HepG2 (cell line): ENCODE measurements around the gene NKD1. TPM values are rescaled to one million over a fixed set of nuclear protein-coding genes. Genes with fewer than 3 reads are reported as not detected.

Experiments
- BHLHE40 ChIP-seq: IDR thresholded peaks from 2 replicates; pipeline ENCODE4 v1.6.1; 2011; ENCODE audit warnings: low read length, improper control_type of control experiment
- BRCA1 ChIP-seq: sonication (generic); formaldehyde crosslinking; IDR thresholded peaks from 2 replicates; pipeline ENCODE4 v1.4.0; 2020; ENCODE audit warnings: missing genetic modification reagents
- CCAR2 ChIP-seq: fragments of 200-400 bp; formaldehyde crosslinking; optimal IDR thresholded peaks from 2 replicates; pipeline ENCODE3; 2018; ENCODE audit warnings: low read depth, mild to moderate bottlenecking, low read length, moderate library complexity
- CHCHD3 ChIP-seq: sonication (generic); formaldehyde crosslinking; IDR thresholded peaks from 2 replicates; pipeline ENCODE4 v1.8.0; 2022; ENCODE audit warnings: mild to moderate bottlenecking, missing genetic modification reagents, moderate library complexity
- EEA1 ChIP-seq: sonication (generic); formaldehyde crosslinking; IDR thresholded peaks from 2 replicates; pipeline ENCODE4 v1.5.1; 2020; ENCODE audit warnings: mild to moderate bottlenecking, missing genetic modification reagents, borderline replicate concordance
- ELF1 ChIP-seq: sonication (generic); formaldehyde crosslinking; IDR thresholded peaks from 2 replicates; pipeline ENCODE4 v1.4.0; 2020; ENCODE audit warnings: missing genetic modification reagents
- ELF3 ChIP-seq: IDR thresholded peaks from 2 replicates; pipeline ENCODE4 v1.6.1; 2016; ENCODE audit warnings: missing genetic modification reagents, missing compliant biosample characterization
- FOSL2 ChIP-seq: sonication (generic); formaldehyde crosslinking; IDR thresholded peaks from 2 replicates; pipeline ENCODE4 v1.4.0; 2020; ENCODE audit warnings: missing genetic modification reagents
- FOXA3 ChIP-seq: IDR thresholded peaks from 2 replicates; pipeline ENCODE4 v1.6.1; 2016; ENCODE audit warnings: missing genetic modification reagents, missing compliant biosample characterization
- HIVEP1 ChIP-seq: sonication (generic); formaldehyde crosslinking; IDR thresholded peaks from 2 replicates; pipeline ENCODE4 v1.4.0; 2020; ENCODE audit warnings: mild to moderate bottlenecking, missing genetic modification reagents
- RBAK ChIP-seq: sonication (generic); formaldehyde crosslinking; IDR thresholded peaks from 2 replicates; pipeline ENCODE4 v1.5.1; 2020; ENCODE audit warnings: mild to moderate bottlenecking, missing genetic modification reagents
- REPIN1 ChIP-seq: sonication (generic); formaldehyde crosslinking; IDR thresholded peaks from 2 replicates; pipeline ENCODE4 v1.8.0; 2022; ENCODE audit warnings: missing genetic modification reagents, low read depth, mild to moderate bottlenecking, borderline replicate concordance
- RFXANK ChIP-seq: IDR thresholded peaks from 2 replicates; pipeline ENCODE4 v1.6.1; 2016
- RORA ChIP-seq: sonication (generic); formaldehyde crosslinking; IDR thresholded peaks from 2 replicates; pipeline ENCODE4 v1.5.0; 2020; ENCODE audit warnings: mild to moderate bottlenecking, missing genetic modification reagents, moderate library complexity
- SMAD3 ChIP-seq: sonication (generic); formaldehyde crosslinking; IDR thresholded peaks from 2 replicates; pipeline ENCODE4 v1.4.0; 2020; ENCODE audit warnings: missing genetic modification reagents
- SSRP1 ChIP-seq: IDR thresholded peaks from 2 replicates; pipeline ENCODE4 v1.6.1; 2016; ENCODE audit warnings: control low read depth
- STAT6 ChIP-seq: sonication (generic); formaldehyde crosslinking; IDR thresholded peaks from 2 replicates; pipeline ENCODE4 v1.4.0; 2020; ENCODE audit warnings: missing genetic modification reagents, mild to moderate bottlenecking, borderline replicate concordance
- SUZ12 ChIP-seq: fragments of 150-350 bp; IDR thresholded peaks from 2 replicates; pipeline ENCODE4 v1.6.1; 2014; ENCODE audit warnings: low read depth, low read length
- ZFP37 ChIP-seq: sonication (generic); formaldehyde crosslinking; IDR thresholded peaks from 2 replicates; pipeline ENCODE4 v1.4.0; 2020; ENCODE audit warnings: missing genetic modification reagents, borderline replicate concordance
- ZNF530 ChIP-seq: sonication (generic); formaldehyde crosslinking; IDR thresholded peaks from 2 replicates; pipeline ENCODE4 v1.5.0; 2020; ENCODE audit warnings: low read depth, mild to moderate bottlenecking, missing genetic modification reagents
- ZNF7 ChIP-seq: IDR thresholded peaks from 2 replicates; pipeline ENCODE4 v1.6.1; 2016; ENCODE audit warnings: missing biosample characterization, missing genetic modification reagents
- ZNF883 ChIP-seq: sonication (generic); formaldehyde crosslinking; IDR thresholded peaks from 2 replicates; pipeline ENCODE4 v1.5.1; 2020; ENCODE audit warnings: mild to moderate bottlenecking, missing genetic modification reagents; ENCODE audit errors: not compliant biosample characterization
- ZSCAN25 ChIP-seq: sonication (generic); formaldehyde crosslinking; IDR thresholded peaks from 2 replicates; pipeline ENCODE4 v1.8.0; 2022; ENCODE audit warnings: mild to moderate bottlenecking, missing genetic modification reagents
- polyA plus RNA-seq, 8 experiments: library from polyadenylated mRNA; depleted of rRNA in 3 of 8; stranded (reverse) in 7 of 8; unstranded in 1 of 8; fragments of >200 nt; fragmentation: Illumina TruSeq in 4 of 8; extraction: Trizol in 4 of 8; gene quantifications; 2 replicates each; pipeline versions ENCODE4 v1.2.1 to v1.2.3, GENCODE V29; 2011 to 2016; ENCODE audit warnings: low read depth in 4 of 8, missing spikeins in 1 of 8, mixed read lengths in 1 of 8; ENCODE audit not compliant: insufficient read depth in 1 of 8
- total RNA-seq, 5 experiments: library from RNA; depleted of rRNA; stranded (reverse); fragments of >200 nt; fragmentation: Illumina TruSeq; extraction: Trizol; gene quantifications; 2 replicates each; pipeline ENCODE4 v1.2.3, GENCODE V29; 2016; ENCODE audit warnings: low read depth in 1 of 5
- TF ChIP-seq, protein P1 (sequence below): sonication (generic); formaldehyde crosslinking; IDR thresholded peaks from 2 replicates; pipeline ENCODE4 v1.5.1; 2020; ENCODE audit warnings: mild to moderate bottlenecking, missing genetic modification reagents
- TF ChIP-seq, protein P2 (sequence below): IDR thresholded peaks from 2 replicates; pipeline ENCODE4 v1.6.1; 2016; ENCODE audit warnings: missing biosample characterization, missing genetic modification reagents, low read depth

NKD1 gene
- total and polyA plus RNA-seq, 2 of the 13 experiments (the other 11 are each of a cell fraction or from before 2014, with no cell fraction given), result 70.4 to 121 TPM

DNA sequence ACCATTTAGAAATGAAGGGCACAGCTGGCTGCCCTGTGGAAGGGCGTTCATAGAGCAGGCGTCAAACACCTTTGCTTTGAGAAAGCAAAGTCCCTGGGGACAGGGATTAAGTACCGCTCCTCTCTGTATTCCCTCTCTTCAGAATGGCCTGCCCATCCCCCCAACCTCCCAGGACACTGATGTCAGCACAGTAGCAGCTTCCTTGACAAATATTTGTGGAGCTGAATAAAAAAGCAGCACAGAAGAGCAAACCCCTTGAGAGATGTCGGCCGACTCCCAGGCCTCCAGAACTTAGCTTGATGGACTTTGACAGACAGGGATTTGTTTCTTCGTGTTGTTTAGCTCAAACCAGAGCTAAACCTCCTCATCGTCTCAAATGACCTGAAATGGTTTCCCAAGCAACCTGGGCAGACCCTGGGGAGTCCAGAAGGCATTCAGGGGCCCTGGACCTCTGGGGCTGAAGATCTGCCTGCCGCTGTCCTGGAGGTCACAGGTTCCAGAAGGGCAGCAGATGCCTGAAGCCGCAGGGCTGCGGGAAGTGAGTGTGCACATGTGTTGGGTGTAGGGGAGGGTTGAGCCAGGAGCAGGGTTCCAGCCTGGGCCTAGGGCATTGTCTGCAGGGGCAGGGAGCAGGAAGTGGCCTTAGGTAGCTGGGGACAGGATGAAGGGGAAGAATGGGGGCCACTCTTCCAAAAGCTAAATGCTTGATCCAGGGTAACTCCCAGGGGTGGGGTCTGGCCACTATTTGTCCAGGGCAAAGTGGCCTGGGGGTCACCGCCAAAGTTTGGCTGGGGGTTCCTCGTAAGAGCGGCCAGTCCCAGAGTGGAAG, 42.3 kb upstream of the NKD1 start (continued):
- TF ChIP-seq, protein P1, sequence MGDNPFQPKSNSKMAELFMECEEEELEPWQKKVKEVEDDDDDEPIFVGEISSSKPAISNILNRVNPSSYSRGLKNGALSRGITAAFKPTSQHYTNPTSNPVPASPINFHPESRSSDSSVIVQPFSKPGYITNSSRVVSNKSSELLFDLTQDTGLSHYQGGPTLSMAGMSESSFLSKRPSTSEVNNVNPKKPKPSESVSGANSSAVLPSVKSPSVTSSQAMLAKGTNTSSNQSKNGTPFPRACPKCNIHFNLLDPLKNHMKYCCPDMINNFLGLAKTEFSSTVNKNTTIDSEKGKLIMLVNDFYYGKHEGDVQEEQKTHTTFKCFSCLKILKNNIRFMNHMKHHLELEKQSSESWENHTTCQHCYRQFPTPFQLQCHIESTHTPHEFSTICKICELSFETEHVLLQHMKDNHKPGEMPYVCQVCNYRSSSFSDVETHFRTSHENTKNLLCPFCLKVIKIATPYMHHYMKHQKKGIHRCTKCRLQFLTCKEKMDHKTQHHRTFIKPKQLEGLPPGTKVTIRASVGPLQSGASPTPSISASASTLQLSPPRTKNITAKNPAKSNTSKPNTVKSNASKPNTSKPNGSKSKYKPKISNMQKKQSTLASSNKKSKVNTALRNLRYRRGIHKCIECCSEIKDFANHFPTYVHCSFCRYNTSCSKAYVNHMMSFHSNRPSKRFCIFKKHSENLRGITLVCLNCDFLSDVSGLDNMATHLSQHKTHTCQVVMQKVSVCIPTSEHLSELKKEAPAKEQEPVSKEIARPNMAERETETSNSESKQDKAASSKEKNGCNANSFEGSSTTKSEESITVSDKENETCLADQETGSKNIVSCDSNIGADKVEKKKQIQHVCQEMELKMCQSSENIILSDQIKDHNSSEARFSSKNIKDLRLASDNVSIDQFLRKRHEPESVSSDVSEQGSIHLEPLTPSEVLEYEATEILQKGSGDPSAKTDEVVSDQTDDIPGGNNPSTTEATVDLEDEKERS (CRISPR knock-in tag), result no peak
- TF ChIP-seq SMAD3 (CRISPR knock-in tag) (peak; percentile 66; the same call in 1 of the 2 replicates), CHCHD3 (no peak), ZNF530 (CRISPR knock-in tag) (no peak), FOXA3 (CRISPR knock-in tag) (peak; percentile 50), EEA1 (CRISPR knock-in tag) (no peak; the same call in 1 of the 2 replicates), SSRP1 (CRISPR knock-in tag) (no peak), RBAK (CRISPR knock-in tag) (no peak), BHLHE40 (no peak), CCAR2 (no peak), SUZ12 (no peak), ZFP37 (CRISPR knock-in tag) (no peak), RFXANK (0 out of 2 replicates have a peak, but pooled peaks have one; percentile 37), ELF1 (CRISPR knock-in tag) (0 out of 2 replicates have a peak, but pooled peaks have one; percentile 35), STAT6 (CRISPR knock-in tag) (no peak), BRCA1 (CRISPR knock-in tag) (0 out of 2 replicates have a peak, but pooled peaks have one; percentile 30), ZNF7 (peak; percentile 62; the same call in 1 of the 2 replicates), ELF3 (peak; percentile 58), RORA (CRISPR knock-in tag) (no peak), REPIN1 (CRISPR knock-in tag) (0 out of 2 replicates have a peak, but pooled peaks have one; percentile 39), ZNF883 (CRISPR knock-in tag) (peak; percentile 17), FOSL2 (CRISPR knock-in tag) (peak; percentile 50), HIVEP1 (CRISPR knock-in tag) (no peak), ZSCAN25 (CRISPR knock-in tag) (peak; percentile 95)
- TF ChIP-seq, protein P2, sequence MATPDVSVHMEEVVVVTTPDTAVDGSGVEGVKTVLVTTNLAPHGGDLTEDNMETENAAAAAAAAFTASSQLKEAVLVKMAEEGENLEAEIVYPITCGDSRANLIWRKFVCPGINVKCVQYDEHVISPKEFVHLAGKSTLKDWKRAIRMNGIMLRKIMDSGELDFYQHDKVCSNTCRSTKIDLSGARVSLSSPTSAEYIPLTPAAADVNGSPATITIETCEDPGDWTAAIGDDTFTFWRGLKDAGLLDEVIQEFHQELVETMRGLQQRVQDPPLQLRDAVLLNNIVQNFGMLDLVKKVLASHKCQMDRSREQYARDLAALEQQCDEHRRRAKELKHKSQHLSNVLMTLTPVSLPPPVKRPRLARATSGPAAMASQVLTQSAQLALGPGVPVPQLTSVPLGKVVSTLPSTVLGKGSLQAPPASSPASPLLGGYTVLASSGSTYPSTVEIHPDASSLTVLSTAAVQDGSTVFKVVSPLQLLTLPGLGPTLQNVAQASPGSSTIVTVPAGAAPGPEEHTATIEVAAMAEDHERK, result no peak
